Measurements from ENCODE around the gene COL18A1.

- TF ChIP-seq CTCF (conservative IDR thresholded peaks at IDR 0.05; ENCODE audit: low read depth, low read length) (no peak), EZH2phosphoT487 (IDR thresholded peaks at IDR 0.05; ENCODE audit: borderline replicate concordance, low read length) (no peak)
These were observed 6.8 kb downstream of the COL18A1 start for GRCh38 chr21:45411810-45412206.
